IMR-90 (cell line): ENCODE results near the gene ACSL1. TPM values are rescaled to one million over a fixed set of nuclear protein-coding genes. Genes with fewer than 3 reads are reported as not detected.

Source experiments
- ATAC-seq: fragments of 200-7000 bp; cut with Tn5 transposase; 2 replicates; pipeline ENCODE4 v1.9.1; 2020; ENCODE audit warnings: low read depth, mild to moderate bottlenecking, moderate library complexity
- BruUV-seq: library from RNA; stranded (reverse); fragments of 400-500 nt; replicated peaks from 2 replicates; lab custom pipeline; 2021; lab: Mats Ljungman, UMichigan
- CTCF ChIA-PET: fragments of 300-600 bp; formaldehyde crosslinking; extraction: SDS; loops from one replicate; lab custom pipeline; 2021; ENCODE audit warnings: antibody characterized with exemption; lab: Yijun Ruan, JAX
- POLR2A ChIA-PET: fragments of 300-600 bp; sonication (Branson Sonifier 250); formaldehyde crosslinking; loops from one replicate; lab custom pipeline; 2022; ENCODE audit warnings: antibody characterized with exemption; ENCODE audit not compliant: unreplicated experiment; lab: Charles Lee
- DNase-seq: peaks from one replicate; pipeline ENCODE4 v3.0.0; 2013
- H2AFZ ChIP-seq: replicated peaks from 2 replicates; pipeline ENCODE3; 2013; ENCODE audit warnings: low read length, mild to moderate bottlenecking; ENCODE audit not compliant: poor library complexity
- H2AK5ac ChIP-seq: 2 replicates; pipeline ENCODE4 v1.6.1; 2013; ENCODE audit warnings: low read depth, low read length, inconsistent platforms
- H2AK9ac ChIP-seq: replicated peaks from 2 replicates; pipeline ENCODE3; 2013; ENCODE audit warnings: mild to moderate bottlenecking, low read depth, low read length, moderate library complexity; ENCODE audit not compliant: poor library complexity
- H2BK120ac ChIP-seq: 2 replicates; pipeline ENCODE4 v1.6.1; 2013; ENCODE audit warnings: low read depth, low read length, inconsistent platforms
- H2BK15ac ChIP-seq: 3 replicates; pipeline ENCODE4 v1.6.1; 2013; ENCODE audit warnings: low read depth, low read length, inconsistent platforms
- H2BK20ac ChIP-seq: 2 replicates; pipeline ENCODE4 v1.6.1; 2013; ENCODE audit warnings: low read depth, mild to moderate bottlenecking, inconsistent platforms, low read length, moderate library complexity
- H2BK5ac ChIP-seq: 2 replicates; pipeline ENCODE4 v1.6.1; 2013; ENCODE audit warnings: mild to moderate bottlenecking, low read depth, low read length, inconsistent platforms; ENCODE audit not compliant: poor library complexity, severe bottlenecking
- H3K14ac ChIP-seq: replicated peaks from 2 replicates; pipeline ENCODE4 v1.6.1; 2013; ENCODE audit warnings: low read depth, low read length, inconsistent platforms
- H3K18ac ChIP-seq: 2 replicates; pipeline ENCODE4 v1.6.1; 2013; ENCODE audit warnings: low read depth, low read length, control low read depth
- H3K23ac ChIP-seq: 2 replicates; pipeline ENCODE4 v1.6.1; 2013; ENCODE audit warnings: low read depth, low read length, inconsistent platforms
- H3K27ac ChIP-seq: 2 replicates; pipeline ENCODE4 v1.5.1; 2013; ENCODE audit warnings: mild to moderate bottlenecking, control low read depth, low read length; ENCODE audit not compliant: insufficient read depth
- H3K27me3 ChIP-seq: 2 replicates; pipeline ENCODE4 v1.6.1; 2013; ENCODE audit warnings: low read length; ENCODE audit not compliant: control insufficient read depth, insufficient read depth
- H3K36me3 ChIP-seq: 2 replicates; pipeline ENCODE4 v1.6.1; 2013; ENCODE audit warnings: low read length, mixed read lengths; ENCODE audit not compliant: control insufficient read depth, insufficient read depth
- H3K4ac ChIP-seq: 2 replicates; pipeline ENCODE4 v1.6.1; 2013; ENCODE audit warnings: low read depth, low read length, inconsistent platforms
- H3K4me1 ChIP-seq: 2 replicates; pipeline ENCODE4 v1.6.1; 2013; ENCODE audit warnings: low read length, mixed read lengths; ENCODE audit not compliant: control insufficient read depth, insufficient read depth
- H3K4me2 ChIP-seq: 2 replicates; pipeline ENCODE4 v1.6.1; 2013; ENCODE audit warnings: low read depth, mild to moderate bottlenecking, control low read depth, low read length, moderate library complexity
- H3K4me3 ChIP-seq: 2 replicates; pipeline ENCODE4 v1.5.1; 2013; ENCODE audit warnings: low read depth, mild to moderate bottlenecking, control low read depth, low read length, moderate library complexity; ENCODE audit not compliant: insufficient read depth
- H3K56ac ChIP-seq: 2 replicates; pipeline ENCODE4 v1.6.1; 2013; ENCODE audit warnings: low read length, inconsistent platforms; ENCODE audit not compliant: insufficient read depth; ENCODE audit errors: extremely low read depth
- H3K79me1 ChIP-seq, 2 experiments: 2 replicates each; pipeline ENCODE4 v1.6.1; 2013; ENCODE audit warnings: low read length in 2 of 2, inconsistent platforms in 1 of 2, low read depth in 1 of 2
- H3K9ac ChIP-seq: 2 replicates; pipeline ENCODE4 v1.6.1; 2013; ENCODE audit warnings: low read depth, low read length, control low read depth
- H3K9me1 ChIP-seq: 2 replicates; pipeline ENCODE4 v1.6.1; 2013; ENCODE audit warnings: low read length, inconsistent platforms; ENCODE audit not compliant: insufficient read depth
- H3K9me3 ChIP-seq: 2 replicates; pipeline ENCODE4 v1.6.1; 2013; ENCODE audit warnings: low read length; ENCODE audit not compliant: control insufficient read depth, insufficient read depth
- H4K20me1 ChIP-seq: 2 replicates; pipeline ENCODE4 v1.6.1; 2013; ENCODE audit warnings: low read length, inconsistent platforms; ENCODE audit not compliant: insufficient read depth
- H4K5ac ChIP-seq: 2 replicates; pipeline ENCODE4 v1.6.1; 2013; ENCODE audit warnings: mild to moderate bottlenecking, low read depth, low read length, control low read depth
- H4K8ac ChIP-seq, 2 experiments: 2 replicates each; pipeline ENCODE4 v1.6.1; 2013; ENCODE audit warnings: low read depth in 2 of 2, low read length in 2 of 2, control low read depth in 1 of 2, inconsistent platforms in 1 of 2
- H4K91ac ChIP-seq: 2 replicates; pipeline ENCODE4 v1.6.1; 2013; ENCODE audit warnings: low read depth, low read length, inconsistent platforms; ENCODE audit not compliant: insufficient read depth
- FOS ChIP-seq: fragments of 150-350 bp; IDR thresholded peaks from 2 replicates; pipeline ENCODE4 v1.6.1; 2016; ENCODE audit warnings: low read depth, low read length
- NFE2L2 ChIP-seq: fragments of 150-350 bp; IDR thresholded peaks from 2 replicates; pipeline ENCODE4 v1.6.1; 2016; ENCODE audit warnings: low read depth, mild to moderate bottlenecking, low read length
- RAD21 ChIP-seq: IDR thresholded peaks from 2 replicates; pipeline ENCODE4 v1.6.1; 2012; ENCODE audit warnings: low read length, improper control_type of control experiment
- RCOR1 ChIP-seq: IDR thresholded peaks from 2 replicates; pipeline ENCODE4 v1.6.1; 2012; ENCODE audit warnings: mild to moderate bottlenecking, low read length, improper control_type of control experiment; ENCODE audit not compliant: insufficient replicate concordance
- RFX5 ChIP-seq: IDR thresholded peaks from 2 replicates; pipeline ENCODE4 v1.8.0; 2012; ENCODE audit warnings: low read depth, mild to moderate bottlenecking, low read length, moderate library complexity
- SMC3 ChIP-seq: fragments of 150-350 bp; IDR thresholded peaks from 2 replicates; pipeline ENCODE4 v1.6.1; 2016; ENCODE audit warnings: low read depth, mild to moderate bottlenecking, antibody characterized with exemption, low read length, moderate library complexity
- USF2 ChIP-seq: fragments of 150-350 bp; IDR thresholded peaks from 2 replicates; pipeline ENCODE4 v1.6.1; 2017; ENCODE audit warnings: mild to moderate bottlenecking, antibody characterized with exemption, low read length, low read depth
- WGBS, 2 experiments: methylation state at CpG; one replicate each; pipeline versions ENCODE4 v1.1.5 to v1.1.7; 2013; ENCODE audit warnings: missing lambda C conversion rate in 2 of 2; ENCODE audit not compliant: insufficient read length in 1 of 2; ENCODE audit errors: extremely low coverage in 2 of 2; 5-methylcytosine and 5-hydroxymethylcytosine counted together
- dilution Hi-C: fragments of 300-500 bp; cut with HindIII; formaldehyde crosslinking; loops from one replicate; pipeline ENCODE4 v1.14.3; 2018; ENCODE audit warnings: low sequenced_read_pairs; ENCODE audit not compliant: unreplicated experiment
- in situ Hi-C: fragments of 300-500 bp; cut with MboI; formaldehyde crosslinking; loops from 3 replicates; pipeline ENCODE4 v1.14.3; 2019; ENCODE audit warnings: low sequenced_read_pairs, inconsistent platforms, mixed read lengths
- intact Hi-C: fragments of 100-400 bp; cut with micrococcal nuclease; formaldehyde crosslinking; loops from 2 replicates; pipeline ENCODE4 v1.10.0; 2022
- polyA plus RNA-seq, 3 experiments: library from polyadenylated mRNA; depleted of rRNA; stranded (reverse); fragments of >200 nt; gene quantifications; 2 replicates each; pipeline ENCODE4 v1.2.3, GENCODE V29; 2012; ENCODE audit warnings: low replicate concordance in 1 of 3
- total RNA-seq: library from RNA; depleted of rRNA; stranded (reverse); fragments of >200 nt; gene quantifications from 2 replicates; pipeline ENCODE4 v1.2.3, GENCODE V29; 2012
- TF ChIP-seq, protein P1 (sequence below): conservative IDR thresholded peaks from 2 replicates; pipeline ENCODE4 v1.5.1; 2012; ENCODE audit warnings: mild to moderate bottlenecking, low read depth, low read length, improper control_type of control experiment
- TF ChIP-seq, protein P2 (sequence below): fragments of 150-350 bp; IDR thresholded peaks from 2 replicates; pipeline ENCODE4 v1.6.1; 2016; ENCODE audit warnings: low read depth, mild to moderate bottlenecking, low read length, moderate library complexity, borderline replicate concordance

The ACSL1 gene
- total and polyA plus RNA-seq, 2 of the 4 experiments (the other 2 are of a cell fraction): 14.4 to 26.0 TPM

DNA sequence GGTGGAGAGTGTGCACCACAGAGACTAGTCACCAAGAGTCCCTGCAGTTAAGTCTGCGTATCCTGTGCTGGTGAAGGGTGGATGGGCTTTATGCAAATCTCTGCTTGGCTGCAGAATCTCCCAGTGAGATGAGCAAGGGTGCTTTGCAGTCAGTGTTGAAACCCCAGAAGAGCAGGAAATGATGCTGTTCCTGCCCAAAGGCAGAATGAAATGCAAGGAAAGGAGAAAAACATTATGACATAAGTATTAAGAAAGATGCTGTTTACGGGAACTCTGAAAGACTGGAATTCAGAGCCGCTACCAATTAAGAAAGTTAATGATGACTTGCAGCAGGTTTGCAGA is 25.4 kb upstream of the ACSL1 start:
- no peaks in the 10 kb centered on the region for H3K9me1 ChIP-seq
- WGBS, 2 experiments: no CpG with 5 or more reads among the region's 3 CpGs
- ATAC-seq: no peak
- H2BK15ac ChIP-seq: no peak overlapping the region
- TF ChIP-seq RCOR1 (no peak), RFX5 (no peak), RAD21 (no peak), NFE2L2 (no peak), FOS (no peak), USF2 (no peak), SMC3 (no peak)
- TF ChIP-seq, protein P1, sequence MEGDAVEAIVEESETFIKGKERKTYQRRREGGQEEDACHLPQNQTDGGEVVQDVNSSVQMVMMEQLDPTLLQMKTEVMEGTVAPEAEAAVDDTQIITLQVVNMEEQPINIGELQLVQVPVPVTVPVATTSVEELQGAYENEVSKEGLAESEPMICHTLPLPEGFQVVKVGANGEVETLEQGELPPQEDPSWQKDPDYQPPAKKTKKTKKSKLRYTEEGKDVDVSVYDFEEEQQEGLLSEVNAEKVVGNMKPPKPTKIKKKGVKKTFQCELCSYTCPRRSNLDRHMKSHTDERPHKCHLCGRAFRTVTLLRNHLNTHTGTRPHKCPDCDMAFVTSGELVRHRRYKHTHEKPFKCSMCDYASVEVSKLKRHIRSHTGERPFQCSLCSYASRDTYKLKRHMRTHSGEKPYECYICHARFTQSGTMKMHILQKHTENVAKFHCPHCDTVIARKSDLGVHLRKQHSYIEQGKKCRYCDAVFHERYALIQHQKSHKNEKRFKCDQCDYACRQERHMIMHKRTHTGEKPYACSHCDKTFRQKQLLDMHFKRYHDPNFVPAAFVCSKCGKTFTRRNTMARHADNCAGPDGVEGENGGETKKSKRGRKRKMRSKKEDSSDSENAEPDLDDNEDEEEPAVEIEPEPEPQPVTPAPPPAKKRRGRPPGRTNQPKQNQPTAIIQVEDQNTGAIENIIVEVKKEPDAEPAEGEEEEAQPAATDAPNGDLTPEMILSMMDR: no peak
- TF ChIP-seq, protein P2, sequence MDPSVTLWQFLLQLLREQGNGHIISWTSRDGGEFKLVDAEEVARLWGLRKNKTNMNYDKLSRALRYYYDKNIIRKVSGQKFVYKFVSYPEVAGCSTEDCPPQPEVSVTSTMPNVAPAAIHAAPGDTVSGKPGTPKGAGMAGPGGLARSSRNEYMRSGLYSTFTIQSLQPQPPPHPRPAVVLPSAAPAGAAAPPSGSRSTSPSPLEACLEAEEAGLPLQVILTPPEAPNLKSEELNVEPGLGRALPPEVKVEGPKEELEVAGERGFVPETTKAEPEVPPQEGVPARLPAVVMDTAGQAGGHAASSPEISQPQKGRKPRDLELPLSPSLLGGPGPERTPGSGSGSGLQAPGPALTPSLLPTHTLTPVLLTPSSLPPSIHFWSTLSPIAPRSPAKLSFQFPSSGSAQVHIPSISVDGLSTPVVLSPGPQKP: no peak
- BruUV-seq: no TSS peak
- no peaks in the 10 kb centered on the region for H4K20me1 ChIP-seq
- no peak overlapping the region for H3K4me2 ChIP-seq
- in situ Hi-C loops (no loop called here), dilution Hi-C loops (no loop called here), intact Hi-C loops (no loop called here)
- DNase-seq: no peak
- no peak overlapping the region for H4K91ac ChIP-seq
- peaks cover 2% of the 10 kb centered on the region; the same call in 1 of the 2 replicates for H3K4me1 ChIP-seq
- H3K23ac ChIP-seq: no peak overlapping the region
- no peak overlapping the region for H2BK20ac ChIP-seq
- no peak overlapping the region for H2BK5ac ChIP-seq
- POLR2A ChIA-PET: no interaction called here
- H3K9ac ChIP-seq: no peak overlapping the region
- H3K4me3 ChIP-seq: no peak overlapping the region
- H3K27ac ChIP-seq: no peak overlapping the region
- CTCF ChIA-PET: no interaction called here
- H3K18ac ChIP-seq: no peak overlapping the region
- peaks cover 16% of the 10 kb centered on the region for H3K27me3 ChIP-seq
- no peaks in the 10 kb centered on the region for H3K79me1 ChIP-seq
- no peak overlapping the region for H2AK5ac ChIP-seq
- H4K8ac ChIP-seq: no peak overlapping the region
- no peak overlapping the region for H4K5ac ChIP-seq
- no peak overlapping the region for H2BK120ac ChIP-seq
- no peak overlapping the region for H3K14ac ChIP-seq
- H2AK9ac ChIP-seq: no peak overlapping the region
- no peak overlapping the region for H3K56ac ChIP-seq
- H3K4ac ChIP-seq: no peak overlapping the region
- H3K9me3 ChIP-seq: no peaks in the 10 kb centered on the region
- H3K36me3 ChIP-seq: no peaks in the 10 kb centered on the region
- H2AFZ ChIP-seq: no peak overlapping the region
